Neural cell (in vitro differentiated cells): ENCODE results near the gene DDX25. TPM values are rescaled to one million over a fixed set of nuclear protein-coding genes. Genes with fewer than 3 reads are reported as not detected.

Experiments
- H2AFZ ChIP-seq: fragments of 200-600, 300-800 bp; sonication (generic), shearing (Covaris generic); 2 replicates; pipeline ENCODE4 v1.6.0; 2014; ENCODE audit warnings: low read depth, mild to moderate bottlenecking, antibody characterized with exemption, low read length, moderate library complexity
- H3F3A ChIP-seq: fragments of 200-600 bp; shearing (Covaris generic); 2 replicates; pipeline ENCODE4 v1.6.1; 2016; ENCODE audit warnings: mild to moderate bottlenecking, moderate library complexity, mixed read lengths, antibody characterized with exemption, low read length; ENCODE audit not compliant: insufficient read depth, poor library complexity, severe bottlenecking
- H3K27ac ChIP-seq: fragments of 200-600, 300-800 bp; sonication (generic), shearing (Covaris generic); 2 replicates; pipeline ENCODE4 v1.5.1; 2014; ENCODE audit warnings: mild to moderate bottlenecking, low read length, moderate library complexity
- H3K27me3 ChIP-seq: fragments of 300-800, 200-600 bp; sonication (generic), shearing (Covaris generic); 2 replicates; pipeline ENCODE4 v1.6.0; 2014; ENCODE audit warnings: mild to moderate bottlenecking, low read depth, low read length, moderate library complexity; ENCODE audit not compliant: insufficient read depth
- H3K36me3 ChIP-seq: fragments of 300-800, 200-600 bp; sonication (generic), shearing (Covaris generic); 2 replicates; pipeline ENCODE4 v1.5.1; 2014; ENCODE audit warnings: mild to moderate bottlenecking, antibody characterized with exemption, low read length, moderate library complexity; ENCODE audit not compliant: insufficient read depth
- H3K4me2 ChIP-seq: fragments of 300-800, 200-600 bp; sonication (generic), shearing (Covaris generic); 2 replicates; pipeline ENCODE4 v1.6.0; 2014; ENCODE audit warnings: mild to moderate bottlenecking, low read length
- H3K4me3 ChIP-seq: fragments of 300-800, 200-600 bp; sonication (generic), shearing (Covaris generic); 2 replicates; pipeline ENCODE4 v1.5.1; 2014; ENCODE audit warnings: mild to moderate bottlenecking, low read length, moderate library complexity
- H3K79me2 ChIP-seq: fragments of 200-600 bp; shearing (Covaris generic); replicated peaks from 2 replicates; pipeline ENCODE4 v1.6.0; 2014; ENCODE audit warnings: mild to moderate bottlenecking, low read length, moderate library complexity; ENCODE audit not compliant: insufficient read depth
- H3K9ac ChIP-seq: fragments of 300-800, 200-600 bp; sonication (generic), shearing (Covaris generic); 2 replicates; pipeline ENCODE4 v1.6.1; 2016; ENCODE audit warnings: mild to moderate bottlenecking, low read length, mixed read lengths
- H3K9me2 ChIP-seq: fragments of 200-600 bp; shearing (Covaris generic); 2 replicates; pipeline ENCODE4 v1.6.1; 2016; ENCODE audit warnings: mild to moderate bottlenecking, low read length, mixed read lengths; ENCODE audit not compliant: insufficient read depth
- H3K9me3 ChIP-seq: fragments of 200-600, 300-800 bp; sonication (generic), shearing (Covaris generic); 2 replicates; pipeline ENCODE4 v1.6.1; 2016; ENCODE audit warnings: mild to moderate bottlenecking, mixed run types, low read length, moderate library complexity, mixed read lengths
- H4K20me1 ChIP-seq: fragments of 200-600 bp; shearing (Covaris generic); 2 replicates; pipeline ENCODE4 v1.6.1; 2016; ENCODE audit warnings: mild to moderate bottlenecking, mixed run types; ENCODE audit not compliant: insufficient read depth
- EP300 ChIP-seq: fragments of 450-650 bp; conservative IDR thresholded peaks from 2 replicates; pipeline ENCODE4 v1.6.1; 2014; ENCODE audit warnings: antibody characterized with exemption, mild to moderate bottlenecking, moderate library complexity; ENCODE audit not compliant: poor library complexity, severe bottlenecking
- EZH2 ChIP-seq: fragments of 200-600, 300-800 bp; shearing (Covaris generic), sonication (generic); IDR thresholded peaks from 2 replicates; pipeline ENCODE4 v1.6.1; 2014; ENCODE audit warnings: antibody characterized with exemption, low read length, borderline replicate concordance, mild to moderate bottlenecking; ENCODE audit not compliant: insufficient read depth, poor library complexity, severe bottlenecking
- MXI1 ChIP-seq: fragments of 450-650 bp; conservative IDR thresholded peaks from 2 replicates; pipeline ENCODE4 v1.6.1; 2014; ENCODE audit warnings: antibody characterized with exemption, mild to moderate bottlenecking; ENCODE audit not compliant: poor library complexity, severe bottlenecking
- POLR2AphosphoS5 ChIP-seq: IDR thresholded peaks from 2 replicates; pipeline ENCODE4 v1.6.1; 2012
- RAD21 ChIP-seq: fragments of 450-650 bp; conservative IDR thresholded peaks from 2 replicates; pipeline ENCODE4 v1.6.1; 2014; ENCODE audit warnings: antibody characterized with exemption, mild to moderate bottlenecking, moderate library complexity
- SMC3 ChIP-seq: fragments of 450-650 bp; conservative IDR thresholded peaks from 2 replicates; pipeline ENCODE4 v1.6.1; 2014; ENCODE audit warnings: antibody characterized with exemption, mild to moderate bottlenecking, moderate library complexity; ENCODE audit not compliant: poor library complexity
- TAF1 ChIP-seq: IDR thresholded peaks from 2 replicates; pipeline ENCODE4 v1.6.1; 2012; ENCODE audit warnings: low read depth
- polyA plus RNA-seq: library from polyadenylated mRNA; depleted of rRNA; stranded (reverse); fragments of >200 nt; gene quantifications from 2 replicates; pipeline ENCODE4 v1.2.3, GENCODE V29; 2014
- TF ChIP-seq, protein P1 (sequence below): fragments of 450-650 bp; IDR thresholded peaks from 2 replicates; pipeline ENCODE4 v1.5.1; 2014; ENCODE audit warnings: antibody characterized with exemption, mild to moderate bottlenecking, moderate library complexity; ENCODE audit not compliant: poor library complexity, severe bottlenecking
- TF ChIP-seq, protein P2 (sequence below): IDR thresholded peaks from 2 replicates; pipeline ENCODE4 v1.6.1; 2012; ENCODE audit warnings: borderline replicate concordance

DDX25 gene
- polyA plus RNA-seq, 1 donor from 2014 or later, result 66.4 TPM

DNA sequence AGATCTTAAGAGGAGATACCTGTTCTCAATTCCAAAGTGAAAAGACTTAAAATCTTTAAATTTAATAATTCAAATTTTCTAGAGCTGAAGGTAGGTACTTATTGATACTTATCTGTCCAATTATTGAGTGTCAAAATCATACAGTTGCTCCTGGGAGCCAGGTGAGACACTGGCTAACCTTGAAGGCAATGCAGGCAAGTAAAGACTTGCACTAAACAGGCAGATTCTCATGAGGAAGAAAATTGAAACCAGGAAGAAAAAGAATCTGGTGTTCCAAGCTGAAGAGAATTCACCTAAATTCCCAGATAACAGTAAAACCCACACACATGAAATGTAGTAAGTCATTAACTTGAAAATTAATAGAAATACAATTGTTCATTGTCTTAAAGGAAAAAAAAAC, 71.8 kb downstream of the DDX25 start:
- Histone ChIP-seq H3K9me2 (no peaks in the 10 kb centered on the region), H3F3A (no peaks in the 10 kb centered on the region), H3K9me3 (no peaks in the 10 kb centered on the region), H2AFZ (no peak overlapping the region), H3K27me3 (no peaks in the 10 kb centered on the region), H3K4me2 (no peak overlapping the region), H3K36me3 (peaks cover 13% of the 10 kb centered on the region), H3K79me2 (no peaks in the 10 kb centered on the region), H3K4me3 (no peak overlapping the region), H3K9ac (no peak overlapping the region), H3K27ac (no peak overlapping the region), H4K20me1 (no peaks in the 10 kb centered on the region)
- no peak for TF ChIP-seq EZH2
- no peak for TF ChIP-seq SMC3
- no peak for TF ChIP-seq MXI1
- TF ChIP-seq RAD21, result no peak
- TF ChIP-seq TAF1, result no peak
- TF ChIP-seq, protein P1, sequence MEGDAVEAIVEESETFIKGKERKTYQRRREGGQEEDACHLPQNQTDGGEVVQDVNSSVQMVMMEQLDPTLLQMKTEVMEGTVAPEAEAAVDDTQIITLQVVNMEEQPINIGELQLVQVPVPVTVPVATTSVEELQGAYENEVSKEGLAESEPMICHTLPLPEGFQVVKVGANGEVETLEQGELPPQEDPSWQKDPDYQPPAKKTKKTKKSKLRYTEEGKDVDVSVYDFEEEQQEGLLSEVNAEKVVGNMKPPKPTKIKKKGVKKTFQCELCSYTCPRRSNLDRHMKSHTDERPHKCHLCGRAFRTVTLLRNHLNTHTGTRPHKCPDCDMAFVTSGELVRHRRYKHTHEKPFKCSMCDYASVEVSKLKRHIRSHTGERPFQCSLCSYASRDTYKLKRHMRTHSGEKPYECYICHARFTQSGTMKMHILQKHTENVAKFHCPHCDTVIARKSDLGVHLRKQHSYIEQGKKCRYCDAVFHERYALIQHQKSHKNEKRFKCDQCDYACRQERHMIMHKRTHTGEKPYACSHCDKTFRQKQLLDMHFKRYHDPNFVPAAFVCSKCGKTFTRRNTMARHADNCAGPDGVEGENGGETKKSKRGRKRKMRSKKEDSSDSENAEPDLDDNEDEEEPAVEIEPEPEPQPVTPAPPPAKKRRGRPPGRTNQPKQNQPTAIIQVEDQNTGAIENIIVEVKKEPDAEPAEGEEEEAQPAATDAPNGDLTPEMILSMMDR, result no peak
- no peak for TF ChIP-seq EP300
- TF ChIP-seq, protein P2, sequence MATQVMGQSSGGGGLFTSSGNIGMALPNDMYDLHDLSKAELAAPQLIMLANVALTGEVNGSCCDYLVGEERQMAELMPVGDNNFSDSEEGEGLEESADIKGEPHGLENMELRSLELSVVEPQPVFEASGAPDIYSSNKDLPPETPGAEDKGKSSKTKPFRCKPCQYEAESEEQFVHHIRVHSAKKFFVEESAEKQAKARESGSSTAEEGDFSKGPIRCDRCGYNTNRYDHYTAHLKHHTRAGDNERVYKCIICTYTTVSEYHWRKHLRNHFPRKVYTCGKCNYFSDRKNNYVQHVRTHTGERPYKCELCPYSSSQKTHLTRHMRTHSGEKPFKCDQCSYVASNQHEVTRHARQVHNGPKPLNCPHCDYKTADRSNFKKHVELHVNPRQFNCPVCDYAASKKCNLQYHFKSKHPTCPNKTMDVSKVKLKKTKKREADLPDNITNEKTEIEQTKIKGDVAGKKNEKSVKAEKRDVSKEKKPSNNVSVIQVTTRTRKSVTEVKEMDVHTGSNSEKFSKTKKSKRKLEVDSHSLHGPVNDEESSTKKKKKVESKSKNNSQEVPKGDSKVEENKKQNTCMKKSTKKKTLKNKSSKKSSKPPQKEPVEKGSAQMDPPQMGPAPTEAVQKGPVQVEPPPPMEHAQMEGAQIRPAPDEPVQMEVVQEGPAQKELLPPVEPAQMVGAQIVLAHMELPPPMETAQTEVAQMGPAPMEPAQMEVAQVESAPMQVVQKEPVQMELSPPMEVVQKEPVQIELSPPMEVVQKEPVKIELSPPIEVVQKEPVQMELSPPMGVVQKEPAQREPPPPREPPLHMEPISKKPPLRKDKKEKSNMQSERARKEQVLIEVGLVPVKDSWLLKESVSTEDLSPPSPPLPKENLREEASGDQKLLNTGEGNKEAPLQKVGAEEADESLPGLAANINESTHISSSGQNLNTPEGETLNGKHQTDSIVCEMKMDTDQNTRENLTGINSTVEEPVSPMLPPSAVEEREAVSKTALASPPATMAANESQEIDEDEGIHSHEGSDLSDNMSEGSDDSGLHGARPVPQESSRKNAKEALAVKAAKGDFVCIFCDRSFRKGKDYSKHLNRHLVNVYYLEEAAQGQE, result no peak
- no peak for TF ChIP-seq POLR2AphosphoS5

GRCh38 chr11:125977333-125977732, 73.0 kb downstream of the DDX25 start:
- Histone ChIP-seq H3K9me2 (no peaks in the 10 kb centered on the region), H3K9me3 (no peaks in the 10 kb centered on the region), H4K20me1 (no peaks in the 10 kb centered on the region), H3K9ac (no peak overlapping the region), H3K4me3 (no peak overlapping the region), H3K79me2 (no peaks in the 10 kb centered on the region), H3K27me3 (no peaks in the 10 kb centered on the region), H3F3A (no peaks in the 10 kb centered on the region), H2AFZ (no peak overlapping the region), H3K27ac (no peak overlapping the region), H3K4me2 (no peak overlapping the region), H3K36me3 (peaks cover 13% of the 10 kb centered on the region)
- TF ChIP-seq POLR2AphosphoS5 (no peak), MXI1 (no peak), RAD21 (no peak), TAF1 (no peak), EZH2 (no peak), EP300 (no peak), SMC3 (no peak)
- TF ChIP-seq, protein P2, result no peak
- TF ChIP-seq, protein P1, result no peak
